ENCODE measurements around the gene NPIPB6.

Gene NPIPB6

DNA sequence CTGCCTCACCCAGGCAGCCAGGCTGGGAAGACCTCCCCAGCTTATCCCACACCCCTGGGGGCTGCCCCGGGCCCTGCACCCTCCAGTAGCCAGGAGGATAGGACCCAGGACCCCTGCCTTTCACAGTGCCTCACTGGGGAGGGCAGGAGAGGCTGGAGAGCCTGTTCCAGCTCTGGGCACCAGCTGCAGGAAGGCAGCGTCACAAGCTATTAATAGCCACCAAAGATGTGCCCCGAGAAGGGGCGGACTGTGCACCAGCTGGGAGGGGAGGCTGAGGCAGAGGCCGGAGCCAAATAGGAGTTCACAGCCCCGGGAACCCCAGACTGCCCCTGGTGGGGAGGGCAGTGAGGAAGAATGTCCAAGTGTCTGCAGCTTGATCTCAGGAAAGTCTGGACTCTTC lies 62.2 kb downstream of the NPIPB6 start:
- no peak for DNase-seq
- peaks cover 29% of the 10 kb centered on the region for H3K4me1 ChIP-seq (ENCODE audit: control insufficient read depth, insufficient read depth, low read length, poor library complexity, severe bottlenecking)

DNA sequence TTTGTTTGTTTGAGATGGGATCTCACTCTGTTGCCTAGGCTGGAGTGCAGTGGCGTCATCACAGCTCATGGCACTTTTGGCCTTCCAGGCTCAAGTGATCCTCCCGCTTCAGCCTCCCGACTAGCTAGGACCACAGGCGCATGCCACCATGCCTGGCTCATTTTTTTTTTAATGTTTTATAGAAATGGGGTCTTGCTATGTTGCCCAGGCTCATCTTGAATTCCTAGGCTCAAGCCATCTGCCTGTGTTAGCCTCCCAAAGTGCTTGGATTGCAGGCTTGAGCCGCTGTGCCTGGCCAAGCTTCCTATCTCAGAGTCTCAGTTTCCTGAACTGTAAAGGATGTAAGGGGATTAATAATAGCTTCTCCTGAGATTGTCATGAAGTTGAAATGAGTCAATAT lies 63.0 kb downstream of the NPIPB6 start:
- H3K4me1 ChIP-seq (ENCODE audit: control insufficient read depth, insufficient read depth, low read length, poor library complexity, severe bottlenecking): peaks cover 33% of the 10 kb centered on the region
- H3K4me3 ChIP-seq (ENCODE audit: insufficient read depth, low read depth, low read length, poor library complexity, severe bottlenecking): no peak overlapping the region
- no peaks in the 10 kb centered on the region for H3K36me3 ChIP-seq (ENCODE audit: control insufficient read depth, insufficient read depth, low read length)

More for the DNA sequence above, 62.2 kb downstream of the NPIPB6 start:
- Histone ChIP-seq H3K27ac (ENCODE audit: insufficient read depth, low read length, poor library complexity, severe bottlenecking) (no peak overlapping the region), H3K27me3 (replicated peaks; ENCODE audit: control insufficient read depth, insufficient read depth, low read length, poor library complexity, severe bottlenecking) (no peaks in the 10 kb centered on the region), H3K9me3 (ENCODE audit: control insufficient read depth, low read length) (no peaks in the 10 kb centered on the region), H3K4me3 (ENCODE audit: insufficient read depth, low read depth, low read length, poor library complexity, severe bottlenecking) (no peak overlapping the region), H3K36me3 (ENCODE audit: control insufficient read depth, insufficient read depth, low read length) (no peaks in the 10 kb centered on the region)

DNA sequence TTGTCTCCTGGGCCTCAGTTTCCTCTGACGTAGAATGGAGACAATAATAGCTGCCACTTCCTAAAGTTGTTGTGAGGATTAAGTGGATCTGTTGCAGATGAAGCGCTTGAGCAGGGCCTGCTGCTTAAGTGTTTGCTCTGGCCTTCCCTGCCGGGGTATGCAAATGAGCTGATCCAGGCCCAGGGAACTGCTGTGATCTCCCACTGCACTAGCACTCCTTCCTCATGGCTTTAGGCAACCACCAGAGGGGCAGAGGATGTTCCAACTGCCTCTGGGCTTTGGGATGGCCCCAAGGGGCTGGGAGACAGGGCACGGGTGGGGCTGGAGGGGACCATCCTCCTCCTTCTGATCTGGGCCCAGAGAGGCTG lies 64.8 kb downstream of the NPIPB6 start:
- no peak overlapping the region for H3K4me3 ChIP-seq (ENCODE audit: insufficient read depth, low read depth, low read length, poor library complexity, severe bottlenecking)
- DNase-seq: no peak
- no peaks in the 10 kb centered on the region for H3K36me3 ChIP-seq (ENCODE audit: control insufficient read depth, insufficient read depth, low read length)
- no peak overlapping the region for H3K27ac ChIP-seq (ENCODE audit: insufficient read depth, low read length, poor library complexity, severe bottlenecking)
- peaks cover 50% of the 10 kb centered on the region for H3K4me1 ChIP-seq (ENCODE audit: control insufficient read depth, insufficient read depth, low read length, poor library complexity, severe bottlenecking)
- no peaks in the 10 kb centered on the region for H3K9me3 ChIP-seq (ENCODE audit: control insufficient read depth, low read length)
- no peaks in the 10 kb centered on the region for H3K27me3 ChIP-seq (replicated peaks; ENCODE audit: control insufficient read depth, insufficient read depth, low read length, poor library complexity, severe bottlenecking)

More for the DNA sequence above, 63.0 kb downstream of the NPIPB6 start:
- Histone ChIP-seq H3K9me3 (ENCODE audit: control insufficient read depth, low read length) (no peaks in the 10 kb centered on the region), H3K27me3 (replicated peaks; ENCODE audit: control insufficient read depth, insufficient read depth, low read length, poor library complexity, severe bottlenecking) (no peaks in the 10 kb centered on the region), H3K27ac (ENCODE audit: insufficient read depth, low read length, poor library complexity, severe bottlenecking) (no peak overlapping the region)
- DNase-seq: no peak

DNA sequence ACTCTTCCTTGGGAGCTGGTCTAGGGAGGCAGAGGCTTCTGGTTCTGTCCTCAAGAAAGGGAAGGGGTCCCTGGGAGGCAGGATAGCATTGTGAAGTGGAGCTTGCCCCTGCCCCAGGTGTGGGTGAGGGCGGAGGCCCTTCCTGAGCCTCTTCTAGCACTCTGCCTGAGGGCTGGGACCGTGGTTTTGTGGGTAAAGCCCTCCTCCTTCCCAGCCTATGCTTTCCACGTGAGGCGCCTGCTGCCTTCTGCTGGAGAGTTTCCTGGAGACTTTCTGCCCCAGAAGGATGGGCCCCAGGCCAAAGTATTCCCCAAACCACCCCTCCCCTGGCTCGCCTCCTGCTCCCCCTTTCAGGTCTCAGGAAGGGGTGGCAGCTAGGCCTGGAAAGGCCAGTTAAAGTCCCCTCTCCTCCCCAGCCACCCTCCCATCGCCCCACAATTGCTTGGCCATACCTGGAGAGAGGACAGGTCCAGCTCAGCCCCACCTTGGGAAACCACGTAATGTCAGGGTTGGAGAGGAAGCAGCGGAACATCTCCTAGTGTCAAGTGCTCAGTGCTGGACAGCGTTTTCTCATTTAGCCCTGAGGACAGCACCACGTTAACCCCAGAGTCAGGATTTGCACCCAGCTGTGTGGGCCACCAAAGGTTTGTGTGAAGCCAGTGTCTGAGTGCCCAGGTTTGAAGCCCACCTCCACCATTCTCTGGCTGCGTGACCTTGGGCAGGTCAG lies 65.4 kb downstream of the NPIPB6 start:
- no peak for DNase-seq
- peaks cover 50% of the 10 kb centered on the region for H3K4me1 ChIP-seq (ENCODE audit: control insufficient read depth, insufficient read depth, low read length, poor library complexity, severe bottlenecking)
- no peaks in the 10 kb centered on the region for H3K9me3 ChIP-seq (ENCODE audit: control insufficient read depth, low read length)
- H3K27me3 ChIP-seq (replicated peaks; ENCODE audit: control insufficient read depth, insufficient read depth, low read length, poor library complexity, severe bottlenecking): no peaks in the 10 kb centered on the region
- peak overlapping the region; percentile 4 for H3K4me3 ChIP-seq (ENCODE audit: insufficient read depth, low read depth, low read length, poor library complexity, severe bottlenecking)
- no peaks in the 10 kb centered on the region for H3K36me3 ChIP-seq (ENCODE audit: control insufficient read depth, insufficient read depth, low read length)
- H3K27ac ChIP-seq (ENCODE audit: insufficient read depth, low read length, poor library complexity, severe bottlenecking): no peak overlapping the region

DNA sequence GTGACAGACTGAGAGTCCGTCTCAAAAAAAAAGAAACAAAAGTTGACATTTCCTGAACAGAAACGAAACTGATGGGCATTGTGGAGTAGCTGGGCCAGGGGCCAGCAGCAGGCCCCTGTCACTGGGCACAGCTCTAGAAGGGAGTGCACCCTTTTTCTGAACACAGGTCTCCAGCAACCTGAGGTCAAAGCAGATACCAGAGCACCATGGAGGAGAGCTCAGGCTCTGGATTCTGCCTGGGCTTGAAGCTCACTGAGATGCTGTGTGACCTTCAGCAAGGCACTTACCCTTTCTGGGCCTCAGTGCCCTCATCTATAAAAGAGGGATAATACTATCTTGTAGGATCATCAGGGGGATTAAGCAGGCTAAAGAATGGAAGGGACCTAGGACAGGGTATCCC lies 66.0 kb downstream of the NPIPB6 start:
- Histone ChIP-seq H3K27me3 (replicated peaks; ENCODE audit: control insufficient read depth, insufficient read depth, low read length, poor library complexity, severe bottlenecking) (no peaks in the 10 kb centered on the region), H3K9me3 (ENCODE audit: control insufficient read depth, low read length) (no peaks in the 10 kb centered on the region), H3K27ac (ENCODE audit: insufficient read depth, low read length, poor library complexity, severe bottlenecking) (peak overlapping the region; percentile 26), H3K36me3 (ENCODE audit: control insufficient read depth, insufficient read depth, low read length) (no peaks in the 10 kb centered on the region), H3K4me1 (ENCODE audit: control insufficient read depth, insufficient read depth, low read length, poor library complexity, severe bottlenecking) (peaks cover 50% of the 10 kb centered on the region), H3K4me3 (ENCODE audit: insufficient read depth, low read depth, low read length, poor library complexity, severe bottlenecking) (peak overlapping the region; percentile 4)
- DNase-seq: no peak

DNA sequence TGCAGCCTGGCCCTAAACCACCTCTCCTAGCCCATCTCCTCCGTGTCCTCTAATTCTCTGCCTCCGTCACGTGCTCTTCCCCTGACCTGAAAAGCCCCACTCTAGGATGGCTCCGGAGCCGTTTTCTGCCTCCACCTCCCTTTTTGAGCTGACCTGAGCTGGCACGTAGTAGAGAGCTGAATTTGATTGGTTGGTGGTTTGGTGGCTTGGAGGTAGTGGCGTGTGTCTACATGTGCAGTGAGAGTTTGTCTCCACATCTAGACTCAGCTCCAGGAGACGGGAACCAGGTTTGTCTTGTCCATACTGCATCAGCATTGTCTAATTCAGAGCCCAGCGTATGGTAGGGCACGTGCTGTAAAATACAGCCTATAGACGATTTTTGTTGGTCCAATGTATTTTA lies 68.0 kb downstream of the NPIPB6 start:
- H3K27me3 ChIP-seq (replicated peaks; ENCODE audit: control insufficient read depth, insufficient read depth, low read length, poor library complexity, severe bottlenecking): no peaks in the 10 kb centered on the region
- H3K9me3 ChIP-seq (ENCODE audit: control insufficient read depth, low read length): no peaks in the 10 kb centered on the region
- no peak overlapping the region for H3K4me3 ChIP-seq (ENCODE audit: insufficient read depth, low read depth, low read length, poor library complexity, severe bottlenecking)
- DNase-seq: no peak
- peaks cover 54% of the 10 kb centered on the region for H3K4me1 ChIP-seq (ENCODE audit: control insufficient read depth, insufficient read depth, low read length, poor library complexity, severe bottlenecking)
- H3K36me3 ChIP-seq (ENCODE audit: control insufficient read depth, insufficient read depth, low read length): no peaks in the 10 kb centered on the region
- no peak overlapping the region for H3K27ac ChIP-seq (ENCODE audit: insufficient read depth, low read length, poor library complexity, severe bottlenecking)

DNA sequence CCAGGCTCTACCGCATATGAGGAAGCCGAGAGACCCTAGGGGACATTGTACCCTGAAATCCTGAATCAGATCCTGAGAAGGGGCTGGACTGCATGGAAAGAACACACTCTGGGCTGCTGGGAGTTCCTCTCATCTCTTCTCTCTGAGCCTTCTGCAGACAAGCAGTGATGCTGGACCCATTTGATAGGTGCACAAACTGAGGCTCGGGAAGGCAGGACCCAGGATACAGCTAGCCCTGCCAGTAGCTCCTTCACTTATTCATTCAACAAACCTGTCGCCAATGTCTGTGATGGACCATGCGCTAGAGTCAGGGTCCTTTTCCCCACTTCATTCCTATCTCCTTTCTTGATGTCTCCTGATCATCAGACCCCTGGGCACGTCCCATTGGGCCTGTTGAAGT lies 69.1 kb downstream of the NPIPB6 start:
- H3K27ac ChIP-seq (ENCODE audit: insufficient read depth, low read length, poor library complexity, severe bottlenecking): peak overlapping the region; percentile 75
- H3K9me3 ChIP-seq (ENCODE audit: control insufficient read depth, low read length): no peaks in the 10 kb centered on the region
- H3K27me3 ChIP-seq (replicated peaks; ENCODE audit: control insufficient read depth, insufficient read depth, low read length, poor library complexity, severe bottlenecking): no peaks in the 10 kb centered on the region
- DNase-seq: no peak
- peaks cover 54% of the 10 kb centered on the region for H3K4me1 ChIP-seq (ENCODE audit: control insufficient read depth, insufficient read depth, low read length, poor library complexity, severe bottlenecking)
- no peaks in the 10 kb centered on the region for H3K36me3 ChIP-seq (ENCODE audit: control insufficient read depth, insufficient read depth, low read length)
- peak overlapping the region; percentile 97 for H3K4me3 ChIP-seq (ENCODE audit: insufficient read depth, low read depth, low read length, poor library complexity, severe bottlenecking)

DNA sequence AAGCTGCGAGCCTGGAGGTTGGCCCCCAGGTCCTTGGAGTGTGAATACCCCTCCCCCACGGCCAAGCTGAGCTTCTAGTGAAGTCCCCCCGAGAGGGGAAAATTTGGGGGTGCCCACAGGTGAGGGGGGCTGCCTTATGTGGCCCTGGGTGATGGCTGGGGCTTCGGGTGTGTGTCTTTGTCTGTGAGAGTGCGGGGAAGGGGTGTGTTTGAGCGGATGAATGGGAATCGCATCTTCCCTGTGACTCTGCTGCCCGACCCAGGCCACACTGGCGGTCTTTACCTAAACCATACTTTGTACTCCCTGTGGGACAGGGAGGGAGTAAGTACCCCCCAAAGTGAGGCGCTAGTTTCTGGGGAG lies 69.7 kb downstream of the NPIPB6 start:
- Histone ChIP-seq H3K36me3 (ENCODE audit: control insufficient read depth, insufficient read depth, low read length) (no peaks in the 10 kb centered on the region), H3K9me3 (ENCODE audit: control insufficient read depth, low read length) (no peaks in the 10 kb centered on the region), H3K27me3 (replicated peaks; ENCODE audit: control insufficient read depth, insufficient read depth, low read length, poor library complexity, severe bottlenecking) (no peaks in the 10 kb centered on the region), H3K27ac (ENCODE audit: insufficient read depth, low read length, poor library complexity, severe bottlenecking) (peak overlapping the region; percentile 75), H3K4me1 (ENCODE audit: control insufficient read depth, insufficient read depth, low read length, poor library complexity, severe bottlenecking) (peaks cover 48% of the 10 kb centered on the region), H3K4me3 (ENCODE audit: insufficient read depth, low read depth, low read length, poor library complexity, severe bottlenecking) (peak overlapping the region; percentile 97)
- DNase-seq: no peak

DNA sequence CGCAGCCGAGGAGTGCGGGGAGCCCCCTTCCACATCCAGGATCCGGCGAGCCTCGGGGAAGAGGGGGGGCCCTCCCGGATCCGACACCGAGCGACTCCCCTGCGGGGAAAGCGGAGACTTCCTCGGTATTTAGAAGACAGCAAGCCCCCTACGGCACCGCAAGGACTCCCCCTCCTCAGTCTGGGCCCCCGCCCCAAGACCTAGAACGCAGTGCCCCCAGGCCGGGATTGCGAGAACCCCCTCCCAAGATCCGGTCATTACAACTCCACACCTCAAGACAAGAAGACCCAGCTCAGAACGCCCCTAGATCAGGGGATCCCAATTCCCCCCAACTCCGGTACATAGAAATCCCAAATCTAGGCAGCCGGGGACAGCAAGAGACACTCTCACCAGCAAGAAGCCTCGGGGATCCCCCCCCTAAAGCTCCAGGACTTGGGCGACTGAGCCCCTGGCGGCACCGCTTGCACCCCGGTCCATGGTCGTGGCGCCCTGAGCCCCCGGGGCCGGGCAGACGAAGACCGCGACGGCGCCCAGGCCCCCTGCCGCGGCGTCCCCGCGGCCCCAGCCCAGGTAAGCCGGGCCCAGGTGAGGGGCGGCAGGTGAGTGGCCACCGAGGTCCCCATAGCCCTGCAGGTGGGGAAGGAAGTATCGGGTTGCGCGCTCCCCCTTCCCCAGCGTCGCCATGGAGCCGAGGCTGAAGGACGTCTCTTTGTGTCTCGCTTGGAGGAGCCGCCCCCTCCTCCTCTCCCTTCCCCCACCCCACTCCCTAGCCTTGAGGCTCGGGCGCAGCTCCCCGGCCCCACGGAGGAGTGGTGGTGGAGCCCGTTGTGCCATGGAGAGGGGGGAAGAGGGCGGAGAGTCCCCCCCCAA lies 70.3 kb downstream of the NPIPB6 start:
- H3K4me1 ChIP-seq (ENCODE audit: control insufficient read depth, insufficient read depth, low read length, poor library complexity, severe bottlenecking): peaks cover 42% of the 10 kb centered on the region
- no peaks in the 10 kb centered on the region for H3K9me3 ChIP-seq (ENCODE audit: control insufficient read depth, low read length)
- no peaks in the 10 kb centered on the region for H3K27me3 ChIP-seq (replicated peaks; ENCODE audit: control insufficient read depth, insufficient read depth, low read length, poor library complexity, severe bottlenecking)
- no peaks in the 10 kb centered on the region for H3K36me3 ChIP-seq (ENCODE audit: control insufficient read depth, insufficient read depth, low read length)
- DNase-seq: no peak
- peak overlapping the region; percentile 75 for H3K27ac ChIP-seq (ENCODE audit: insufficient read depth, low read length, poor library complexity, severe bottlenecking)
- peak overlapping the region; percentile 97 for H3K4me3 ChIP-seq (ENCODE audit: insufficient read depth, low read depth, low read length, poor library complexity, severe bottlenecking)
